K562 (cell line): ENCODE measurements around the gene FBLN2.

Experiments
- ATF7 ChIP-seq: fragments of 450-650 bp; IDR thresholded peaks from 2 replicates; pipeline ENCODE4 v1.7.1; 2014; ENCODE audit warnings: mild to moderate bottlenecking, moderate library complexity
- BCL6 ChIP-seq: fragments of 250-450 bp; sonication (Bioruptor Pico); IDR thresholded peaks from 2 replicates; pipeline ENCODE4 v1.4.0; 2020
- EP300 ChIP-seq: IDR thresholded peaks from 2 replicates; pipeline ENCODE4 v1.6.1; 2012; ENCODE audit warnings: low read length, improper control_type of control experiment
- EZH2 ChIP-seq: IDR thresholded peaks from 2 replicates; pipeline ENCODE4 v1.6.1; 2012; ENCODE audit warnings: low read depth, mild to moderate bottlenecking, inconsistent platforms, low read length, borderline replicate concordance
- LEF1 ChIP-seq: fragments of 450-650 bp; IDR thresholded peaks from 2 replicates; pipeline ENCODE4 v1.6.1; 2016; ENCODE audit warnings: mild to moderate bottlenecking
- NCOA1 ChIP-seq: fragments of 450-650 bp; IDR thresholded peaks from 2 replicates; pipeline ENCODE4 v1.6.1; 2016; ENCODE audit warnings: low read depth
- NFXL1 ChIP-seq: fragments of 450-650 bp; formaldehyde crosslinking; IDR thresholded peaks from 2 replicates; pipeline ENCODE4 v1.4.0; 2021; ENCODE audit warnings: mild to moderate bottlenecking
- POLR2A ChIP-seq: fragments of 450-650 bp; conservative IDR thresholded peaks from 2 replicates; pipeline ENCODE4 v1.6.1; 2016
- PTBP1 ChIP-seq: fragments of 200-400 bp; formaldehyde crosslinking; IDR thresholded peaks from 2 replicates; pipeline ENCODE4 v1.6.1; 2017; ENCODE audit warnings: low read depth, low read length
- SAP30 ChIP-seq: fragments of 200-600 bp; sonication (generic); IDR thresholded peaks from 2 replicates; pipeline ENCODE4 v1.6.1; 2012; ENCODE audit warnings: borderline replicate concordance, low read depth, mild to moderate bottlenecking, moderate library complexity, low read length, control low read depth, inconsistent platforms; ENCODE audit not compliant: insufficient read depth, poor library complexity, severe bottlenecking
- SIN3A ChIP-seq, 2 experiments: fragments of 150-350 bp in 1 of 2; IDR thresholded peaks; 2 replicates each; pipeline ENCODE4 v1.6.1; 2011 to 2016; ENCODE audit warnings: borderline replicate concordance in 2 of 2, low read depth in 2 of 2, low read length in 2 of 2, mild to moderate bottlenecking in 2 of 2, moderate library complexity in 2 of 2; ENCODE audit not compliant: control insufficient read depth in 1 of 2
- SREBF2 ChIP-seq: sonication (generic); formaldehyde crosslinking; IDR thresholded peaks from 2 replicates; pipeline ENCODE4 v1.4.0; 2020; ENCODE audit warnings: mild to moderate bottlenecking, missing genetic modification reagents
- TCF7L2 ChIP-seq: fragments of 150-350 bp; IDR thresholded peaks from 2 replicates; pipeline ENCODE4 v1.6.1; 2016; ENCODE audit warnings: low read depth, mild to moderate bottlenecking, low read length, moderate library complexity
- TF ChIP-seq, protein P1 (sequence below), 3 experiments: IDR thresholded peaks in 2 of 3; conservative IDR thresholded peaks in 1 of 3; 2 replicates each; pipeline ENCODE4 v1.5.1; 2011 to 2012; ENCODE audit warnings: low read length in 3 of 3, mild to moderate bottlenecking in 3 of 3, control low read depth in 2 of 3, improper control_type of control experiment in 1 of 3, inconsistent platforms in 1 of 3, low read depth in 1 of 3, mixed read lengths in 1 of 3, moderate library complexity in 1 of 3; ENCODE audit not compliant: insufficient read depth in 2 of 3

DNA sequence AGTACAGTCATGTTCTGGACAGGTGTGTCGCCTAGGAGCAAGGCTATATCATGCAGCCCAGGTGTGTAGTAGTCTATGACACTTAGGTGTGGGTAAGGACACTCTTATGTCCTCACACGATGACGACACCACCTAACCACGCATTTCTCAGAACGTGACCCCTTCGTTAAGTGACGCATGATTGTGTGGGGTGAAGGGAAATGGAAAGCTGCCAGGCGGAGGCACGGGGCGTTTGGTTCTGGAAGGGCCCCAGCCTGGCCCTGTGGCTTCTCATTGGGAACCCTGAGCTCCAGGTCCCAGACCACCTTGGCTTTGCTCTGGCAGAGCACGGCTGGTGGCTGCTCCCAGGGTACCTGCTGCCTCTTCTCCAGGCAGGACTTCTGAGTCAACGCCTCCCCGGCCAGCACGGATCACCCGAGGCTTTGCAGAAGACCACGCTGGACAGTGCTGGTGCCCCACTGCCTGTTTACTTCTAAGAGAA lies 39.3 kb downstream of the FBLN2 start:
- no peak for TF ChIP-seq EZH2
- no peak for TF ChIP-seq BCL6 (CRISPR knock-in tag)
- TF ChIP-seq, protein P1, sequence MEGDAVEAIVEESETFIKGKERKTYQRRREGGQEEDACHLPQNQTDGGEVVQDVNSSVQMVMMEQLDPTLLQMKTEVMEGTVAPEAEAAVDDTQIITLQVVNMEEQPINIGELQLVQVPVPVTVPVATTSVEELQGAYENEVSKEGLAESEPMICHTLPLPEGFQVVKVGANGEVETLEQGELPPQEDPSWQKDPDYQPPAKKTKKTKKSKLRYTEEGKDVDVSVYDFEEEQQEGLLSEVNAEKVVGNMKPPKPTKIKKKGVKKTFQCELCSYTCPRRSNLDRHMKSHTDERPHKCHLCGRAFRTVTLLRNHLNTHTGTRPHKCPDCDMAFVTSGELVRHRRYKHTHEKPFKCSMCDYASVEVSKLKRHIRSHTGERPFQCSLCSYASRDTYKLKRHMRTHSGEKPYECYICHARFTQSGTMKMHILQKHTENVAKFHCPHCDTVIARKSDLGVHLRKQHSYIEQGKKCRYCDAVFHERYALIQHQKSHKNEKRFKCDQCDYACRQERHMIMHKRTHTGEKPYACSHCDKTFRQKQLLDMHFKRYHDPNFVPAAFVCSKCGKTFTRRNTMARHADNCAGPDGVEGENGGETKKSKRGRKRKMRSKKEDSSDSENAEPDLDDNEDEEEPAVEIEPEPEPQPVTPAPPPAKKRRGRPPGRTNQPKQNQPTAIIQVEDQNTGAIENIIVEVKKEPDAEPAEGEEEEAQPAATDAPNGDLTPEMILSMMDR (IDR thresholded peaks at IDR 0.05 in 2 of 3, conservative IDR thresholded peaks at IDR 0.05 in 1 of 3; ENCODE audit: insufficient read depth in 2 of 3, low read depth in 1 of 3, low read length in 3 of 3): no peak
- no peak for TF ChIP-seq ATF7
- no peak for TF ChIP-seq NCOA1
- no peak for TF ChIP-seq EP300
- no peak for TF ChIP-seq PTBP1
- TF ChIP-seq SAP30: no peak
- no peak for TF ChIP-seq LEF1
- no peak for TF ChIP-seq TCF7L2
- no peak for TF ChIP-seq SREBF2 (CRISPR knock-in tag)
- no peak for TF ChIP-seq SIN3A (IDR thresholded peaks at IDR 0.05; ENCODE audit: borderline replicate concordance in 2 of 2, control insufficient read depth in 1 of 2, low read depth in 2 of 2, low read length in 2 of 2)
- TF ChIP-seq NFXL1 (CRISPR knock-in tag): no peak
- no peak for TF ChIP-seq POLR2A
